Measurements from ENCODE around the gene MAOB.
"Not testable (repeated sequence)": the region's sequence is repeated elsewhere in the genome, so short reads cannot be mapped to it uniquely, and the experiment has no call there.

Gene MAOB

DNA sequence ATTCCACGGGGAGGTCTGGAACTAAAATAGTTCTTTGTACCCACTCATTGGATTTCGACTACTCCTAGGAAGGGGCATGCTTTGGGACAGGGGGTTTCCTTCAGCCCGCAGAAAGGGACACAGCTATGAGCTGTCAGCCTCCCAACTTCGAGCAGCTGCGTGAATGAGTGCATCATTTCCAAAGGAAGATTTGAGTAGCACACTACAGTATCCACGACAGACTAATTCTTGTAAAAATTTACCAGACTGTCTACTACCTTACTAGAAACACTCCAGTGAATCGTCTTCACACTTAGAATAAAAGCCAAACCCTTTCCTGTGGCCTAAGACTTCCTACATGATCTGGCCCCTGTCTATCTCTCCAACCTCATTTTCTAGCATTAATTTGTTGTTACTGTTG lies 124.2 kb downstream of the MAOB start:
- DNase-seq, result no peak

DNA sequence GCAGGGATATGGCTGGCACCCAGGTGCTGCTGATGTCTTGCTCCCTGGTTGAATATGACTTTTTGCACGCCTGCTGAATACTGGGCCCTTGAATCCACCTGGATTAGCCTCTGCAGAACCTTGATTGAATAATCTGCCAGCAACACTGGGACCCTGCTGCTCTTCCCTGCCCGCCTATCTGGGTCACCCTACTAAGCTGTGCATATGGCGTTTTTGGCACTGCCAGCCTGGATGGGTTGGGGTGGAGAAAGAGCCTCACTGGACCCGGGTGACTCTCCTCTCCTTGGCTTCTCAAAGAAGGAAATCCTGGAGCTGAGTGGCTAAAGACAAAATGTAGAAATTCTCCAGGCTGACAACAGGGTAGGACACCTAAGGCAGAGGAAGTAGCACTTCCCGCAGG lies 126.2 kb downstream of the MAOB start:
- DNase-seq, result no peak

DNA sequence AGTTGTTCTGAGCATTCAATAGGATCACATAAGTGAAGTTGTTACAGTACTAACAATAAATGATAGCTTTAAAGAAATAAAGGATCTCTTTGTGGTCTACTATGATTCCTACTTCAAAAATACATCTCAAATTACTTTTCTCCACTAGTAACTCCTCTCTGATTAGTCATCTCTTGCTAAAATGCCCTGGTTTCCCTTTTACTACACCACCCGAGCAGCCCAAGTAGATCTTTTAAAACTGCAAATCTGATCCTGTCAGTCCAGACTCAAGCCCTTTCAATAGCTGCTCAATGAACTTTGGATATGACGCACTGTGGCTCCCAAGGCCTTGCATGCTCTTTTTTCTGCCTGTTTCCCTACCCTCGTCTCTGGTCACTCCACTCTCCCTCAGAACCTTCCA lies 128.6 kb downstream of the MAOB start:
- DNase-seq, result no peak

DNA sequence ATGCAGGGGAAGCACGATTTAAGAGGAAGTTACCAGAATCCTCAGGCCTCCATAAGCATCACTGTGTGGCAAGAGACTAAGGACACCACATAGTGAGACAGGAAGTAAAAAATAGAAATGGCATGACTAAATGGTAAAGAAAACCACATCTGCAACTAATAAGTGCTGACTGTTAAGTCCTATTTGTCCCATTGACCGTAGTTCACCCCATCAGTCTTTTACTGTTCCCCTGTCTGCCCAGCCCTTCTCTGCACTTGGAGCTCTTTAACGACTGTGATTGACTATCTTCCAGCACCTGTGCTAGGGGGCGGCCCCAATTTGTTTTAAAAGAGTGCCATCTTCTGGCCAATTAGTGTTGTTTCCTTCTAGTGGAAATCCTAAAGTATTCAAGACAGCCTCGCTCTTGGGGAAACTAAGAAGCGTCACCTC lies 132.0 kb downstream of the MAOB start:
- DNase-seq, result peak; percentile 6

GRCh38 chrX:43747476-43747875 lies 134.8 kb downstream of the MAOB start:
- DNase-seq, result no peak

GRCh38 chrX:43745938-43746721 lies 136.1 kb downstream of the MAOB start:
- no peak for DNase-seq

DNA sequence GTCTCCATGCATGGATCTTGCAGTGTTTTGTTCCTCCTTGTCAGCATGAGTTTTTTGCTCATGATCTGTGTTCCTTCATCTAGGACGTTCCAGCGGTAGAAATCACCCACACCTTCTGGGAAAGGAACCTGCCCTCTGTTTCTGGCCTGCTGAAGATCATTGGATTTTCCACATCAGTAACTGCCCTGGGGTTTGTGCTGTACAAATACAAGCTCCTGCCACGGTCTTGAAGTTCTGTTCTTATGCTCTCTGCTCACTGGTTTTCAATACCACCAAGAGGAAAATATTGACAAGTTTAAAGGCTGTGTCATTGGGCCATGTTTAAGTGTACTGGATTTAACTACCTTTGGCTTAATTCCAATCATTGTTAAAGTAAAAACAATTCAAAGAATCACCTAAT lies 138.0 kb downstream of the MAOB start:
- no peak for DNase-seq

DNA sequence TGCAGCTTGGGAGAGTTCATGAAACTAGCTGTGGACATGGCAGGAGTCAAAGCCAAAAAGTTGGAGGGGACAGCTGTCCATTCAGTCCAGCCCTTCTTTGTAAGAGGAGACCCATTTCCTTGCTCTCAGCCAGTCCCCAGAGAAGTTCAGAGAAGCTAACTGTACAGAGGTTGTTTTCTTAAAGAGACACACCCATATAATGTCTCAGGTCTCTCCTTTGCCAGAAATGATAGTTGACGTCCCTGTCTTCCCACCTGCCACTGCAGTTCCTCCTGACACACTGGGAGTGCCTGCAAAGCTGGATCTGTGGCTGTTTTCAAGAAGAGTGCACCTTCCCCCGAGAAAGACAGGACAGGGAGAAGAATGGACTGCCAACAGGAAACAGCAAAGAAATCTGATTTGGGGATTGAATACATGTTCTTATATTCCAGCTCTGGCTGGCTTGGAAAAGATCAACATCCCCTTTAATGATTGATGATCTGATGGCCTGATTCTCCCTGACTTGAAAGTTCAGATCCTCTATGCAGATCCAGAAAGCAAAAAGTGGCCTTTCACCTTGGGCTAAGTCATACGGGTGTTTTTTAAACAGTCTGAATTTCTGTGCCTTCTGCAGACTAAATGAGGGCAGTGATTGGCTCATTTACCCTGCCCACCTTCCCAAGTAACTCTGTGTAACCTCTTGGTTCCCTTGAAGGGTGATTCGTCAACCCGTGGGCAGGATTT lies 139.0 kb downstream of the MAOB start:
- no peak for DNase-seq

GRCh38 chrX:43741843-43742573 lies 140.2 kb downstream of the MAOB start:
- DNase-seq, result no peak

- no peak for DNase-seq
Observed at GRCh38 chrX:43735957-43736356, 146.3 kb downstream of the MAOB start.

- DNase-seq, result no peak
Observed at GRCh38 chrX:43735534-43735933, 146.7 kb downstream of the MAOB start.

- no peak for DNase-seq
Observed at GRCh38 chrX:43734444-43734843, 147.8 kb downstream of the MAOB start.

DNA sequence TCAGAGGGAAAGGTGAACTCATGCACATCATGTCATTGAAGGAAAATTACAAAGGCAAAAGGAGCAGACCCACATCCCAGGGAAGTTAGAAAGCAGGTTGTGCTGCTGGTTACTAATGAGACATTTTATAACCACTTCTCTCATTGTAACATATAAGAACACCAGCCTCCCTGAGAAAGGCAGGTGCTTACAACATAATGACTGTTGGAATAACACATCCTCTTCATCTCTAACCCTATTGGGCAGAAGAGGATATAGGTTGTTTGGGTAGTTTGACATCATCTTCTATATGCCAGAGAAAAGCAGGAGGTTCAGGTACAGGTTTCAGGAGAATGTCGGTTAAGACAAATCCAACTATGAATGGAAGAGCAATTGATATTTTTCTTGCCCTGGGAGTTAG lies 148.6 kb downstream of the MAOB start:
- DNase-seq, result no peak

GRCh38 chrX:43731086-43731485 lies 151.2 kb downstream of the MAOB start:
- no peak for DNase-seq

DNA sequence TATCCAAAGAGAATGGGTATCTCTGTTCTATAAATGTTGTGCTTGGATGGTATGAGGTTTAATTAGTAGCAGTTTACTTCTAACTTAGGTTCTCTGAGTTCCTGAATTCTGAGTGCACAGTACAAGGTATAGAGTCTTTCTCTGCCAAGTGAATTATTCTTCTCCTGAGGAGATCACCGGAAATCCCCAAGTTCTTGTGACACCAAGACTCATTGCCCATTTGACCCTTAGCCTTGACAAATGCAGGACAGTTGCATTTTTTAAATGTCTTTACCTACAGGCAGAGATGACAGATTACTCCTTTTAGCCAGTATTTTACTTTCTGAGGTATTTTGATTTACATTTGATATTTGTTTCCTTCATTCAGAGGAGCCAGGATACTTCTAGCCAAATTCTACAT lies 153.3 kb downstream of the MAOB start:
- no peak for DNase-seq

DNA sequence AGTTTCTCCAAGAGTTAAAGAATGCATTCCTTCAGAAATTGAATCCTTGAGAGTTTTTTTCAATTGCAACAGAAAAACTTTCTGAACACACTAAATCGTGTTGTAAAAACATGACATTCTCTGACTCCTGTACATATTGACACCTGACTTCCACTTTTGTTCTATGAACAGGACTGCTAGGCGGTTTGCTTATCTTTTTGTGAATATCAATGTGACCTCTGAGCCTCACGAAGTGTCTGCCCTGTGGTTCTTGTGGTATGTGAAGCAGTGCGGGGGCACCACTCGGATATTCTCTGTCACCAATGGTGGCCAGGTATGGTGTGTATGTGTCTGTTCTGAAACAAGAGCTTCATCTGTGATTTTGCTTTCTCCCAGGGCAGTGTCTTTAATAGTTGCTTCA lies 154.2 kb downstream of the MAOB start:
- DNase-seq, result no peak

GRCh38 chrX:43727254-43727653 lies 155.0 kb downstream of the MAOB start:
- not testable (repeated sequence) for DNase-seq

- not testable (repeated sequence) for DNase-seq
Observed at GRCh38 chrX:43725227-43725626, 157.0 kb downstream of the MAOB start.

DNA sequence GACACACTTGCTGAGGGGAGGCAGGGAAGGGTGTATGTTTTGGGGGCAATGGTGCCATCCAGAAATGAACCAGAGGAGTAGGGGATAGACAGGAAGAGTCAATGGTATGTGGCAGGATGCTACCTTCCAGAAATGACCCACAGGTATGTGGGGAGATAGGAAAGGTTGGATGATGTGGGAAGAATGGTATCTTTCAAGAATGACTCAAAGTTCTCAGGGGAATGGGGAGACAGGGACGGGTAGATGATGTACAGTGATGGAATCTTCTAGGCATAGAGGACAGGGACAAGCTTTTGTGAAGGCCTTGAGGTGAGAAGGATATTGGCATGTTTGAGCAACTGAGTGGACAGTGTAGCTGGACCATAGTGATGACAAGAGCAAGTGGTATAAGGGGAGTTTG lies 161.3 kb downstream of the MAOB start:
- no peak for DNase-seq

DNA sequence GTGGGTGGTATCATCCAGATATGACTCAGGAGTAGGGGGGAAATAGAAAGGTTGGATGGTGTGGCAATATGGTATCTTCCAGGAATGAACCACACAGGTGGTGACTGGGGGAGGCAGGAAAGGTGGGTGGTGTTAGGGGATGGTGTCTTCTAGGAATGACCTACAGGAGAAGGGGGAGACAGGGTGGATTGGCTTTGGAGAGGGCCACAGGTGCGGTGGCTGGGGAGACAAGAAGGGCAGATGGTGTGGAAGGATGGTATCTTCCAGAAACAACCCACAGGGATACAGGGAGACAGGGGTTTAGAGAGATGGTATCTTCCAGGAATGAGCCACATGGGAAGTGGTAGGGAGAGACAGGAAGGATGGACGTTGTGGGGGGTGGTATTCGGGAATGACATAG lies 162.2 kb downstream of the MAOB start:
- no peak for DNase-seq

GRCh38 chrX:43718956-43719355 lies 163.3 kb downstream of the MAOB start:
- DNase-seq, result no peak

GRCh38 chrX:43718546-43718945 lies 163.7 kb downstream of the MAOB start:
- no peak for DNase-seq

- no peak for DNase-seq
Observed at GRCh38 chrX:43718081-43718480, 164.2 kb downstream of the MAOB start.
